Measurements from ENCODE around the gene TREML2. TPM values are rescaled to one million over a fixed set of nuclear protein-coding genes. Genes with fewer than 3 reads are reported as not detected.

TREML2 gene
- total and polyA plus RNA-seq, 3 experiments from 2014 or later = 0.95 to 1.4 (median 1.2) TPM

GRCh38 chr6:41232667-41233066 lies 31.7 kb upstream of the TREML2 start:
- Mint-ChIP-seq H3K36me3 (peaks cover 0 to 6% (median 0%) of the 10 kb centered on the region in 3 donors), H3K27me3 (peaks cover 15 to 35% of the 10 kb centered on the region in 2 donors), H3K27ac (no peak overlapping the region), H3K4me3 (no peak overlapping the region), H3K9me3 (no peaks in the 10 kb centered on the region), H3K4me1 (peaks cover 0 to 11% (median 5%) of the 10 kb centered on the region in 3 donors)
- Histone ChIP-seq H3K4me3 (ENCODE audit: low read length) (no peak overlapping the region), H3K36me3 (ENCODE audit: insufficient read depth, low read length) (no peaks in the 10 kb centered on the region), H3K9me3 (ENCODE audit: low read length) (no peaks in the 10 kb centered on the region), H3K27ac (ENCODE audit: low read depth, low read length) (no peak overlapping the region), H3K4me1 (ENCODE audit: insufficient read depth, low read length) (no peaks in the 10 kb centered on the region), H3K27me3 (ENCODE audit: insufficient read depth, low read length, poor library complexity, severe bottlenecking) (no peaks in the 10 kb centered on the region)
- no peak for DNase-seq
- ChIA-PET POLR2A (no interaction called here), CTCF (interaction anchor here (1.5 kb wide), 1 partner anchor 41 kb away, joined by 3 read pairs; no protein-coding TSS in a partner anchor)

- no peak overlapping the region for H3K4me3 Mint-ChIP-seq
- POLR2A ChIA-PET = no interaction called here
- H3K27me3 Mint-ChIP-seq = peaks cover 10 to 37% of the 10 kb centered on the region in 2 donors
- H3K4me3 ChIP-seq (ENCODE audit: low read length) = no peak overlapping the region
- no peak overlapping the region for H3K27ac ChIP-seq (ENCODE audit: low read depth, low read length)
- CTCF ChIA-PET = no interaction called here
- no peaks in the 10 kb centered on the region for H3K9me3 ChIP-seq (ENCODE audit: low read length)
- H3K4me1 Mint-ChIP-seq = peaks cover 0 to 11% (median 5%) of the 10 kb centered on the region in 3 donors
- H3K36me3 Mint-ChIP-seq = peaks cover 0 to 6% (median 0%) of the 10 kb centered on the region in 3 donors
- H3K27me3 ChIP-seq (ENCODE audit: insufficient read depth, low read length, poor library complexity, severe bottlenecking) = no peaks in the 10 kb centered on the region
- H3K9me3 Mint-ChIP-seq = no peaks in the 10 kb centered on the region
- no peaks in the 10 kb centered on the region for H3K4me1 ChIP-seq (ENCODE audit: insufficient read depth, low read length)
- H3K36me3 ChIP-seq (ENCODE audit: insufficient read depth, low read length) = no peaks in the 10 kb centered on the region
- DNase-seq = no peak
- peak overlapping the region in 1 of 8 donors; percentile 4 for H3K27ac Mint-ChIP-seq
Observed at GRCh38 chr6:41231246-41231645, 30.3 kb upstream of the TREML2 start.

GRCh38 chr6:41229721-41230120 lies 28.8 kb upstream of the TREML2 start:
- Mint-ChIP-seq H3K27me3 (peaks cover 16 to 38% of the 10 kb centered on the region in 2 donors), H3K9me3 (no peaks in the 10 kb centered on the region), H3K27ac (peak overlapping the region in 1 of 8 donors; percentile 8), H3K4me1 (peaks cover 0 to 11% (median 0%) of the 10 kb centered on the region in 3 donors), H3K4me3 (no peak overlapping the region), H3K36me3 (peaks cover 0 to 6% (median 0%) of the 10 kb centered on the region in 3 donors)
- no peak overlapping the region for H3K4me3 ChIP-seq (ENCODE audit: low read length)
- ChIA-PET CTCF (no interaction called here), POLR2A (no interaction called here)
- H3K27me3 ChIP-seq (ENCODE audit: insufficient read depth, low read length, poor library complexity, severe bottlenecking) = no peaks in the 10 kb centered on the region
- no peaks in the 10 kb centered on the region for H3K4me1 ChIP-seq (ENCODE audit: insufficient read depth, low read length)
- H3K36me3 ChIP-seq (ENCODE audit: insufficient read depth, low read length) = no peaks in the 10 kb centered on the region
- DNase-seq = no peak
- no peaks in the 10 kb centered on the region for H3K9me3 ChIP-seq (ENCODE audit: low read length)
- no peak overlapping the region for H3K27ac ChIP-seq (ENCODE audit: low read depth, low read length)

- Mint-ChIP-seq H3K27ac (no peak overlapping the region), H3K4me3 (no peak overlapping the region), H3K4me1 (peaks cover 0 to 11% (median 0%) of the 10 kb centered on the region in 3 donors), H3K27me3 (peaks cover 16 to 47% of the 10 kb centered on the region in 2 donors), H3K9me3 (no peaks in the 10 kb centered on the region), H3K36me3 (peaks cover 0 to 6% (median 5%) of the 10 kb centered on the region in 3 donors)
- POLR2A ChIA-PET = no interaction called here
- CTCF ChIA-PET = no interaction called here
- no peak for DNase-seq
- no peaks in the 10 kb centered on the region for H3K9me3 ChIP-seq (ENCODE audit: low read length)
- no peaks in the 10 kb centered on the region for H3K4me1 ChIP-seq (ENCODE audit: insufficient read depth, low read length)
- no peaks in the 10 kb centered on the region for H3K36me3 ChIP-seq (ENCODE audit: insufficient read depth, low read length)
- no peak overlapping the region for H3K4me3 ChIP-seq (ENCODE audit: low read length)
- H3K27me3 ChIP-seq (ENCODE audit: insufficient read depth, low read length, poor library complexity, severe bottlenecking) = no peaks in the 10 kb centered on the region
- no peak overlapping the region for H3K27ac ChIP-seq (ENCODE audit: low read depth, low read length)
Observed at GRCh38 chr6:41228616-41229015, 27.7 kb upstream of the TREML2 start.

- Histone ChIP-seq H3K27me3 (ENCODE audit: insufficient read depth, low read length, poor library complexity, severe bottlenecking) (no peaks in the 10 kb centered on the region), H3K27ac (ENCODE audit: low read depth, low read length) (no peak within 1 kb of the TSS), H3K4me3 (ENCODE audit: low read length) (no peak within 1 kb of the TSS), H3K36me3 (ENCODE audit: insufficient read depth, low read length) (no peaks in the 10 kb centered on the region), H3K9me3 (ENCODE audit: low read length) (no peaks in the 10 kb centered on the region), H3K4me1 (ENCODE audit: insufficient read depth, low read length) (no peaks in the 10 kb centered on the region)
- no peaks in the 10 kb centered on the region for H3K9me3 Mint-ChIP-seq
- H3K27me3 Mint-ChIP-seq = peaks cover 17 to 47% of the 10 kb centered on the region in 2 donors
- peak within 1 kb of the TSS in 2 of 8 donors; percentile 15 to 39 for H3K27ac Mint-ChIP-seq
- POLR2A ChIA-PET = no interaction called here
- H3K4me1 Mint-ChIP-seq = peaks cover 0 to 11% (median 0%) of the 10 kb centered on the region in 3 donors
- peaks cover 0 to 6% (median 5%) of the 10 kb centered on the region in 3 donors for H3K36me3 Mint-ChIP-seq
- no peak within 1 kb of the TSS for H3K4me3 Mint-ChIP-seq
- CTCF ChIA-PET = no interaction called here
- no peak for DNase-seq
Observed at GRCh38 chr6:41228096-41228495, 27.1 kb upstream of the TREML2 start, which contains the start of gene TREML4. TSS of gene TREML4 (plus strand) at chr6:41228349. CDS start at chr6:41228428, 79 bp downstream.

GRCh38 chr6:41226752-41227151 lies 25.8 kb upstream of the TREML2 start:
- peaks cover 19 to 43% of the 10 kb centered on the region in 2 donors for H3K27me3 Mint-ChIP-seq

GRCh38 chr6:41224800-41225199 lies 23.9 kb upstream of the TREML2 start:
- H3K27me3 Mint-ChIP-seq = peaks cover 18 to 37% of the 10 kb centered on the region in 2 donors
- no peaks in the 10 kb centered on the region for H3K4me1 ChIP-seq (ENCODE audit: insufficient read depth, low read length)
- no peaks in the 10 kb centered on the region for H3K9me3 ChIP-seq (ENCODE audit: low read length)
- no peaks in the 10 kb centered on the region for H3K36me3 ChIP-seq (ENCODE audit: insufficient read depth, low read length)
- H3K4me3 Mint-ChIP-seq = no peak overlapping the region
- POLR2A ChIA-PET = no interaction called here
- no peak overlapping the region for H3K27ac ChIP-seq (ENCODE audit: low read depth, low read length)
- CTCF ChIA-PET = no interaction called here
- H3K4me1 Mint-ChIP-seq = no peaks in the 10 kb centered on the region
- H3K27ac Mint-ChIP-seq = peak overlapping the region in 1 of 8 donors; percentile 48
- H3K36me3 Mint-ChIP-seq = peaks cover 0 to 5% (median 0%) of the 10 kb centered on the region in 3 donors
- no peak for DNase-seq
- H3K4me3 ChIP-seq (ENCODE audit: low read length) = no peak overlapping the region
- H3K27me3 ChIP-seq (ENCODE audit: insufficient read depth, low read length, poor library complexity, severe bottlenecking) = no peaks in the 10 kb centered on the region
- H3K9me3 Mint-ChIP-seq = peaks cover 0 to 3% (median 0%) of the 10 kb centered on the region in 5 donors

More at GRCh38 chr6:41226752-41227151, 25.8 kb upstream of the TREML2 start:
- H3K27ac ChIP-seq (ENCODE audit: low read depth, low read length) = no peak overlapping the region
- H3K4me1 Mint-ChIP-seq = peaks cover 0 to 2% (median 0%) of the 10 kb centered on the region in 3 donors
- H3K27me3 ChIP-seq (ENCODE audit: insufficient read depth, low read length, poor library complexity, severe bottlenecking) = no peaks in the 10 kb centered on the region
- H3K27ac Mint-ChIP-seq = no peak overlapping the region
- H3K36me3 ChIP-seq (ENCODE audit: insufficient read depth, low read length) = no peaks in the 10 kb centered on the region
- POLR2A ChIA-PET = no interaction called here
- CTCF ChIA-PET = no interaction called here
- no peaks in the 10 kb centered on the region for H3K9me3 Mint-ChIP-seq
- DNase-seq = no peak
- H3K9me3 ChIP-seq (ENCODE audit: low read length) = no peaks in the 10 kb centered on the region
- H3K4me3 ChIP-seq (ENCODE audit: low read length) = no peak overlapping the region
- H3K36me3 Mint-ChIP-seq = peaks cover 0 to 6% (median 5%) of the 10 kb centered on the region in 3 donors
- no peak overlapping the region for H3K4me3 Mint-ChIP-seq
- H3K4me1 ChIP-seq (ENCODE audit: insufficient read depth, low read length) = no peaks in the 10 kb centered on the region

- H3K9me3 ChIP-seq (ENCODE audit: low read length) = no peaks in the 10 kb centered on the region
- Mint-ChIP-seq H3K4me3 (no peak overlapping the region), H3K9me3 (peaks cover 0 to 3% (median 0%) of the 10 kb centered on the region in 5 donors), H3K36me3 (peaks cover 0 to 5% (median 0%) of the 10 kb centered on the region in 3 donors), H3K27me3 (peaks cover 10 to 23% of the 10 kb centered on the region in 2 donors), H3K27ac (no peak overlapping the region), H3K4me1 (no peaks in the 10 kb centered on the region)
- H3K27ac ChIP-seq (ENCODE audit: low read depth, low read length) = no peak overlapping the region
- no peaks in the 10 kb centered on the region for H3K4me1 ChIP-seq (ENCODE audit: insufficient read depth, low read length)
- H3K27me3 ChIP-seq (ENCODE audit: insufficient read depth, low read length, poor library complexity, severe bottlenecking) = no peaks in the 10 kb centered on the region
- no peak overlapping the region for H3K4me3 ChIP-seq (ENCODE audit: low read length)
- ChIA-PET CTCF (no interaction called here), POLR2A (no interaction called here)
- no peaks in the 10 kb centered on the region for H3K36me3 ChIP-seq (ENCODE audit: insufficient read depth, low read length)
- DNase-seq = no peak
Observed at GRCh38 chr6:41222513-41222912, 21.6 kb upstream of the TREML2 start.
